T-helper 1 cell treated with Interleukin-12 subunit alpha and Interleukin-12 subunit beta and Interleukin-4 antibody, amounts not matched to agents 30 ng/mL and 1 ng/mL, for 36 hours (primary cell): ENCODE data around the gene S100A14. TPM values are rescaled to one million over a fixed set of nuclear protein-coding genes. Genes with fewer than 3 reads are reported as not detected.

Source experiments
- intact Hi-C: fragments of 100-400 bp; cut with micrococcal nuclease; formaldehyde crosslinking; loops from one replicate; pipeline ENCODE4 v1.15.1; 2024
- total RNA-seq: library from RNA; stranded (reverse); gene quantifications from 2 replicates; pipeline ENCODE4 v1.2.3, GENCODE V29; 2022

The S100A14 gene
- total RNA-seq, 1 donor from 2014 or later = not detected

DNA sequence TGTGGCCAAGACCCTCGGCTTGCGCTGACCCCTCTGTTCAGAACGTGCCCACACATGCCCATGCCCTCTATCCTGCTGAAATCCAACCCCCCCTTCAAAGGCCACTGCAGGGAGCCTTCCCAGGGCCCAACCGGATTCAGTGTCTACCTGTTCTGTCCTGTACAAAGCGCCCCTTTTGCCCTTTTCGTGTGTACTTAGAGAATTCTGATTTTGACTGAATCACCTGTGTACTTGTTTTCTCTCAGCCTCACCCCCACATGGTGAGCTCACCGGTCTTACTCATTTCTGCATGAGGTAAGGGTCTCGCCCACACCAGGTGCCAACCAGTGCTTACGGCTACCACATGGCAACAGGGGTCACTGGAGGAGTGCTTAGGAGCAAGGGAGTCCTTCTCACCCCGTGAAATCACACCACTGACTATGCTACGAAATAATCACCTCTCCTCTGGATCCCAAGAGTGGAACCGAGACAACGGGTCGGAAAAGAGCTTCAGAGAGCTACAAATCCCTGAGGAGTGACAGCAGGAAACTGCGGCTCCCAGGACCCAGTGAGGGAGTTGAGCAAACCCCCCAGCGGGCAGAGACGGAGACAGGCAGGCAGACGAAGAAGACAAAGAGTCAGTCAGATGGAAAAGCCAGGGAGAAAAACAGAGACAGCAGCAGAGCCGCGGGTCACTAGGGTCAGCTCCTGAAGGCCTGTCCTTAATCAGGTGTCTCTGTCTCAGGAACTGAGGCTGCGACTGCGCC lies 48.3 kb downstream of the S100A14 start:
- intact Hi-C loops = loop anchor here (1.0 kb wide), 6 partner anchors 22 to 215 kb away; partner anchors contain the start of gene S100A4

DNA sequence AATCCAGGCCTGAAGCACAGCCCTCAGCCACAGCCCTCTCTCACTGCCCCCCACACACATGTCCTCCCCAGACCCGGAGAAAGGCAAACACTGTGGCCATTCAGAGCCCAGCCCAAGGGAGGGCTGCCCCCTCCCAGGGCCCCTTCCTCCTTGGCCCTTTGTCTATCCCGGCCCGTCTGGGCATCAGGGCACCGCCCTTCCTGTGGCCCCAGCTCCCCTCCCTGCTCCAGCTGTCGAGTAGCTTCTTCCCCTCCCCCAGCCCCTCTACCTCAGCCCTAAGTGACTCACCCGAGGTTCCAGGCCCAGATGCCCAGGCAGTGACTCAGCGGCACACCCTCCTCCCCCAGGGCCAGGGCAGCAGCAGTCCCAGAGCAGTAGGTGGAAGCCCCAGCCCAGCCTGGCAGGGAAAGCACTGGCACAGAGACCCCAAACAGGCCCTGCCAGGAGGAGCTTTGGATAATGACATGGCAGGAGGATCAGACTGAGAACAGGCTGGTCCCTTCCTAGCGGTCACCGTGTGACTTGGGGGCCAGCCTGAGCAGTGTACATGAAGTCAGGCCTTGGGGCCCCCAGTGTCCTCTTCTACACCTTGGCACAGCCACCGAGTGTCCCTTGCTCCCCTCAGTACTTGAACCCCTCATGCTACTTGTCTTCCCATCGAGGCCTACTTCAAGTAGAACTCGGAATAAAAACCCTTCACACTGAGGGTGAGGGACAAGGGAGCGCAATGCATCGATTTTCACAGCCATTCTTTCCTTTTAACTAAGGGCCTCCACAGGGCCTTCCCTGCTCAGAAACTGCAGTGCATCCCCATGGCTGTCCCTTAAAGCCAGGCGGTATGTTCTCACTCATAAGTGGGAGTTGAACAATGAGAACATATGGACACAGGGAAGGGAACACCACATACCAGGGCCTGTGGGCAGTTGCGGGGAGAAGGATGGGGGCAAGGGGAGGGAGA lies 49.4 kb downstream of the S100A14 start:
- intact Hi-C loops = loop anchor here (1.0 kb wide), 1 partner anchor 68 kb away; the partner anchor contains the start of gene CHTOP

GRCh38 chr1:153565529-153566374 lies 50.4 kb downstream of the S100A14 start, which contains the start of gene S100A2:
S100A2 (minus strand) TSS chr1:153565844; CDS start chr1:153563877, 1,967 bp downstream.
- intact Hi-C loops = loop anchor here (1.0 kb wide), 1 partner anchor 69 kb away; the partner anchor contains the start of gene CHTOP

Other genes starting within 250 kb of the S100A14 start
- gene S100A12, start 240.7 kb downstream of the S100A14 start, total RNA-seq = not detected in 2 replicates
- gene S100A8, start 225.3 kb downstream of the S100A14 start, total RNA-seq = not detected in 2 replicates
- gene S100A7A, start 199.8 kb downstream of the S100A14 start, total RNA-seq = not detected in 2 replicates
- not detected in 2 replicates for gene S100A7, start 155.7 kb downstream of the S100A14 start, total RNA-seq
- gene S100A6, start 80.3 kb downstream of the S100A14 start, total RNA-seq = 410 and 418 TPM in 2 replicates
- 2.6 and 3.9 TPM in 2 replicates for gene S100A5, start 75.4 kb downstream of the S100A14 start, total RNA-seq
- 762 and 767 TPM in 2 replicates for gene S100A4, start 70.5 kb downstream of the S100A14 start, total RNA-seq
- 0.24 TPM in 1 of 2 replicates, not detected in the other for gene S100A3, start 67.1 kb downstream of the S100A14 start, total RNA-seq
- gene S100A2, start 50.5 kb downstream of the S100A14 start, total RNA-seq = 0.78 TPM in 1 of 2 replicates, not detected in the other
- gene S100A16, start 3.2 kb downstream of the S100A14 start, total RNA-seq = not detected in 2 replicates
- gene S100A13, start 11.2 kb upstream of the S100A14 start, total RNA-seq = 2.4 and 5.1 TPM in 2 replicates
- not detected in 2 replicates for gene S100A1, start 12.1 kb upstream of the S100A14 start, total RNA-seq
- 103 and 105 TPM in 2 replicates for gene CHTOP, start 17.7 kb upstream of the S100A14 start, total RNA-seq
- 36.2 and 41.6 TPM in 2 replicates for gene SNAPIN, start 42.4 kb upstream of the S100A14 start, total RNA-seq
- gene ILF2, start 54.7 kb upstream of the S100A14 start, total RNA-seq = 184 and 186 TPM in 2 replicates
- not detected in 2 replicates for gene NPR1, start 62.4 kb upstream of the S100A14 start, total RNA-seq
- 60.6 and 64.4 TPM in 2 replicates for gene INTS3, start 111.7 kb upstream of the S100A14 start, total RNA-seq
- 21.0 and 22.5 TPM in 2 replicates for gene SLC27A3, start 159.1 kb upstream of the S100A14 start, total RNA-seq